Immature natural killer cell (primary cell): Measurements from ENCODE around the gene MYL11. TPM values are rescaled to one million over a fixed set of nuclear protein-coding genes. Genes with fewer than 3 reads are reported as not detected.

Experiments
- DNase-seq, 3 donors: peaks; one replicate each; pipeline ENCODE4 v3.0.0; 2022; ENCODE audit warnings: mixed read lengths in 1 of 3
- H3K27ac Mint-ChIP-seq, 6 donors: one replicate each; pipeline ENCODE4 v1.8.0; 2020; ENCODE audit warnings: mixed read lengths in 6 of 6, mild to moderate bottlenecking in 5 of 6, inconsistent platforms in 4 of 6, moderate library complexity in 3 of 6
- H3K27me3 Mint-ChIP-seq, 3 donors: one replicate each; pipeline ENCODE4 v1.8.0; 2020 to 2021; ENCODE audit warnings: low read depth in 3 of 3, mild to moderate bottlenecking in 3 of 3, mixed read lengths in 3 of 3, moderate library complexity in 3 of 3, inconsistent platforms in 1 of 3
- H3K36me3 Mint-ChIP-seq, 3 donors: one replicate each; pipeline ENCODE4 v1.8.0; 2020; ENCODE audit warnings: mixed read lengths in 3 of 3, inconsistent platforms in 2 of 3, mild to moderate bottlenecking in 2 of 3
- H3K4me1 Mint-ChIP-seq, 2 donors: one replicate each; pipeline ENCODE4 v1.8.0; 2020; ENCODE audit warnings: inconsistent platforms in 2 of 2, mild to moderate bottlenecking in 2 of 2, mixed read lengths in 2 of 2, moderate library complexity in 1 of 2
- H3K4me3 Mint-ChIP-seq, 5 donors: one replicate each; pipeline ENCODE4 v1.8.0; 2020; ENCODE audit warnings: mild to moderate bottlenecking in 5 of 5, mixed read lengths in 5 of 5, inconsistent platforms in 3 of 5, moderate library complexity in 3 of 5
- H3K9me3 Mint-ChIP-seq, 6 donors: one replicate each; pipeline ENCODE4 v1.8.0; 2020; ENCODE audit warnings: mild to moderate bottlenecking in 6 of 6, mixed read lengths in 6 of 6, inconsistent platforms in 4 of 6, moderate library complexity in 3 of 6
- polyA plus RNA-seq, 3 donors: library from polyadenylated mRNA; unstranded; fragments of 300-500 nt; fragmentation: Illumina TruSeq; gene quantifications; one replicate each; pipeline ENCODE4 v1.2.3, GENCODE V29; 2021

The MYL11 gene
- polyA plus RNA-seq, 3 donors from 2014 or later, result 10.9 to 22.2 (median 18.7) TPM

DNA sequence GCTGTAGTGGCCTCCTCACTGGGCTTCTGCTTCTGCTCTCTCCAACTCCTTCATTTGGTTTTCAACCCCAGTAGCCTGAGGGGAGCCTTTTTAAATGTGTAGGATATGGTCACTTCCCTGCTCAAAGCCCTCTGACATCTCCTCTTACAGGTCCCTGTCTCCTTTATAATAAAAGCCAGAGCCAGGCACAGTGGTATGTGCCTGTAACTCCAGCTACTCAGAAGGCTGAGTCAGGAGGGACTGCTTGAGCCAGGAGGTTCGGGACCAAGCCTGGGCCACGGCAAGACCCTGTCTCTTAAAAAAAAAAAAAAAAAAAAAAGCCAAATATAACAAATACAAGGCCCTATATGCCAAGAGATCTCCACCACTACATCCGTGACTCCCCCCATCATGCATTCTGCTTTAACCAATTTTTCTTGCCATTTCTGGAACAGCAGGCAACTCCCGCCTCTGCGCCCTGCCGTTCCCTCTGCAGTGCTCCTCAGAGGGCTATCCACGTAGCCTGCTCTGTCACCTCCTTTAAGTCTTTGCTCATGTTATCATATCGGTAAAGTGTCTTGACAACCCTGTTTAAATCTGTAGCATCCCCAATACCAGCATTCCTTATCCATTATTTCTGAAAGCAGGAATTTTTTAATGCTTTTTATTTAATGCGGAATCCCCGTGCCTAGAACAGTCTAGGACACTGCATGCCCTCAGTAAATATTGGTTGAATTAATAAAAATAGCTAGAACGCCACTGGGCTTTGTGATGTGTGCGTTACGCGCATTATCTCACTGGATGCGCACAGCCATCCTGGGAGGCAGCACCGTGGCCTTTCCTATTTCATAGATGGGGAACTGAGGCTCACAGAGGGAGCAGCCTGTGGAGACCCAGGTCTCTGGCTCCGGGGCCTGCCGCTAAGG is 42.3 kb downstream of the MYL11 start:
- Mint-ChIP-seq H3K27ac (peak overlapping the region; percentile 34 to 87 (median 68)), H3K36me3 (peaks cover 0 to 13% (median 11%) of the 10 kb centered on the region in 3 donors), H3K27me3 (peaks cover 0 to 4% (median 3%) of the 10 kb centered on the region in 3 donors), H3K9me3 (no peaks in the 10 kb centered on the region), H3K4me1 (peaks cover 12 to 13% of the 10 kb centered on the region in 2 donors), H3K4me3 (peak overlapping the region; percentile 59 to 71 (median 68))
- DNase-seq, result no peak

DNA sequence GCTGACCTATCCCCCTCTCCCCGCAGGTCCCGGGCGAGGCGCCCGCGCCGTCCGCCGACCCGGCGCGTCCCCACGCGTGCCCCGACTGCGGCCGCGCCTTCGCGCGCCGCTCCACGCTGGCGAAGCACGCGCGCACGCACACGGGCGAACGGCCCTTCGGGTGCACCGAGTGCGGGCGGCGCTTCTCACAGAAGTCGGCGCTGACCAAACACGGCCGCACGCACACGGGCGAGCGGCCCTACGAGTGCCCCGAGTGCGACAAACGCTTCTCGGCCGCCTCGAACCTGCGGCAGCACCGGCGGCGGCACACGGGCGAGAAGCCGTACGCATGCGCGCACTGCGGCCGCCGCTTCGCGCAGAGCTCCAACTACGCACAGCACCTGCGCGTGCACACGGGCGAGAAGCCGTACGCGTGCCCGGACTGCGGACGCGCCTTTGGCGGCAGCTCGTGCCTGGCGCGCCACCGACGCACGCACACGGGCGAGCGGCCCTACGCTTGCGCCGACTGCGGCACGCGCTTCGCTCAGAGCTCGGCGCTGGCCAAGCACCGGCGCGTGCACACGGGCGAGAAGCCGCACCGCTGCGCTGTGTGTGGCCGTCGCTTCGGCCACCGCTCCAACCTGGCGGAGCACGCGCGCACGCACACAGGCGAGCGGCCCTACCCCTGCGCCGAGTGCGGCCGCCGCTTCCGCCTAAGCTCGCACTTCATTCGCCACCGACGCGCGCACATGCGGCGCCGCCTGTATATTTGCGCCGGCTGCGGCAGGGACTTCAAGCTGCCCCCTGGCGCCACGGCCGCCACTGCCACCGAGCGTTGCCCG is 43.1 kb downstream of the MYL11 start:
- no peaks in the 10 kb centered on the region for H3K9me3 Mint-ChIP-seq
- peak overlapping the region; percentile 30 to 73 (median 68) for H3K4me3 Mint-ChIP-seq
- peak overlapping the region in 3 of 6 donors; percentile 57 to 70 (median 65) for H3K27ac Mint-ChIP-seq

DNA sequence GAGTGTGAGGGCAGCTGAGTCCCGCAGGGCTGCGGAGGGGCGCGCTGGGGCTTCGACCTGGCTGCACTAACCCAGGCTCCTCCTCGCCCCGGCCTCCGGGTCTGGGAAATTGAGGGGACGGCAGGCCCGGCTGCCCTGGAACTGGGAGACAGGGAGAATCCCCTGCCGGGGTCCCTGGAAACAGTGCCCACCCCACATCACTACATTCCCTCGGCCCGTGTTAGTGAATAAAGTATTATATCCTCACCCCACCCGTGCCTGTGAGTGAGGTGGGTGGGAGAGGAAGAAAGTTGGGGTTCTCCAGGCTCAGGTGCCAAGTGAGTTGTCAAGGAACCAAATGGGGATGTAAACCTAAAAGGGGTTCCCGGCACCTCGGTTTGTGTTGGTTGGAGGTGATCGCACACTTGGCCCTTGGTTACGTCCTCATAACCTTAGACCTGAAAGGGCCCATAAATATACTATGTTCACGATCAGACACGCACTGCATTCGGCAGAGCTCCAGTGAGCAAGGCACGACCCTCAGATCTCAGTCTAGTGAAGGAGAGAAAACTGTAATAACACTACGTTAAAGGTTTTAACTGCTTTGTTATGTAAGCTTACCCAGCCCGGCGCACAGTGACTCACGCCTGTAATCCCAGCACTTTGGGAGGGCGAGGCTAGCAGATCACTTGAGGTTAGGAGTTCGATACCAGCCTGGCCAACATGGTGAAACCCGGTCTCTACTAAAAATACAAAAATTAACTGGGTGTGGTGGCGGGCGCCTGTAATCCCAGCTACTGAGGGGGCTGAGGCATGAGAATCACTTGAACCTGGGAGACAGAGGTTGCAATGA is 44.0 kb downstream of the MYL11 start:
- no peaks in the 10 kb centered on the region for H3K9me3 Mint-ChIP-seq
- peak overlapping the region; percentile 46 to 76 (median 57) for H3K4me3 Mint-ChIP-seq
- peaks cover 12 to 13% of the 10 kb centered on the region in 2 donors for H3K4me1 Mint-ChIP-seq
- peak overlapping the region; percentile 65 to 89 (median 79) for H3K27ac Mint-ChIP-seq
- peaks cover 0 to 4% (median 3%) of the 10 kb centered on the region in 3 donors for H3K27me3 Mint-ChIP-seq
- DNase-seq, result no peak
- peaks cover 0 to 13% (median 8%) of the 10 kb centered on the region in 3 donors for H3K36me3 Mint-ChIP-seq

More for the DNA sequence above, 43.1 kb downstream of the MYL11 start:
- Mint-ChIP-seq H3K36me3 (peaks cover 0 to 13% (median 8%) of the 10 kb centered on the region in 3 donors), H3K27me3 (peaks cover 0 to 4% (median 3%) of the 10 kb centered on the region in 3 donors), H3K4me1 (peaks cover 12 to 13% of the 10 kb centered on the region in 2 donors)
- peak; percentile 87 to 92 (median 92) for DNase-seq

GRCh38 chr16:30421010-30421409 is 46.4 kb downstream of the MYL11 start:
- Mint-ChIP-seq H3K4me1 (peaks cover 12 to 17% of the 10 kb centered on the region in 2 donors), H3K4me3 (no peak overlapping the region), H3K27ac (peak overlapping the region in 1 of 6 donors; percentile 35), H3K36me3 (peaks cover 0 to 12% (median 11%) of the 10 kb centered on the region in 3 donors), H3K27me3 (peaks cover 0 to 4% (median 3%) of the 10 kb centered on the region in 3 donors), H3K9me3 (no peaks in the 10 kb centered on the region)
- DNase-seq, result no peak

Other genes with a start within 250 kb of the MYL11 start
- 1,000 to 10,000 TPM; 1,282 to 1,713 (median 1,680) TPM for gene CORO1A, start 191.2 kb upstream of the MYL11 start, polyA plus RNA-seq
- gene BOLA2B, start 181.1 kb upstream of the MYL11 start, polyA plus RNA-seq, result 100 to 1,000 TPM; 141 to 239 (median 203) TPM
- 100 to 1,000 TPM in 1 of 3 donors, 10 to 100 TPM in 2; 91.2 to 113 (median 99.6) TPM for gene SLX1A, start 180.9 kb upstream of the MYL11 start, polyA plus RNA-seq
- 1 to 10 TPM; 1.4 to 3.1 (median 2.7) TPM for gene SULT1A3, start 175.5 kb upstream of the MYL11 start, polyA plus RNA-seq
- gene NPIPB13, start 126.3 kb upstream of the MYL11 start, polyA plus RNA-seq, result under 1 TPM in 1 of 3 donors, not detected in 2; 0.43 TPM
- gene CD2BP2, start 19.5 kb upstream of the MYL11 start, polyA plus RNA-seq, result 10 to 100 TPM; 39.9 to 54.3 (median 42.9) TPM
- gene TBC1D10B, start 4.3 kb upstream of the MYL11 start, polyA plus RNA-seq, result 10 to 100 TPM in 2 of 3 donors, 1 to 10 TPM in 1; 9.5 to 18.5 (median 10.1) TPM
- gene SEPTIN1, start 7.8 kb downstream of the MYL11 start, polyA plus RNA-seq, result 100 to 1,000 TPM; 155 to 213 (median 161) TPM
- gene ZNF48, start 20.6 kb downstream of the MYL11 start, polyA plus RNA-seq, result 1 to 10 TPM; 4.2 to 9.3 (median 5.7) TPM
- 1 to 10 TPM in 2 of 3 donors, not detected in 1; 2.8 to 3.2 TPM for gene ZNF771, start 32.8 kb downstream of the MYL11 start, polyA plus RNA-seq
- 100 to 1,000 TPM in 1 of 3 donors, 10 to 100 TPM in 2; 64.5 to 101 (median 73.3) TPM for gene DCTPP1, start 55.2 kb downstream of the MYL11 start, polyA plus RNA-seq
- 10 to 100 TPM; 63.6 to 92.2 (median 80.3) TPM for gene SEPHS2, start 71.1 kb downstream of the MYL11 start, polyA plus RNA-seq
- gene ITGAL, start 97.9 kb downstream of the MYL11 start, polyA plus RNA-seq, result 100 to 1,000 TPM; 218 to 488 (median 238) TPM
- gene ZNF768, start 151.8 kb downstream of the MYL11 start, polyA plus RNA-seq, result 1 to 10 TPM in 2 of 3 donors, under 1 TPM in 1; 0.15 to 1.7 (median 1.3) TPM
- gene ZNF747, start 160.1 kb downstream of the MYL11 start, polyA plus RNA-seq, result 10 to 100 TPM in 1 of 3 donors, 1 to 10 TPM in 2; 7.4 to 10.2 (median 8.3) TPM
- 1 to 10 TPM; 1.3 to 6.3 (median 2.3) TPM for gene ZNF764, start 183.6 kb downstream of the MYL11 start, polyA plus RNA-seq
- gene ZNF688, start 196.9 kb downstream of the MYL11 start, polyA plus RNA-seq, result 10 to 100 TPM; 31.9 to 39.0 (median 33.6) TPM
- gene ZNF785, start 210.9 kb downstream of the MYL11 start, polyA plus RNA-seq, result 1 to 10 TPM; 1.2 to 3.3 (median 1.9) TPM
- 10 to 100 TPM in 1 of 3 donors, 1 to 10 TPM in 2; 7.5 to 14.7 (median 8.4) TPM for gene ZNF689, start 235.6 kb downstream of the MYL11 start, polyA plus RNA-seq